Neutrophil (primary cell): ENCODE measurements around the gene RIMBP2.

Experiments
- H3K27ac ChIP-seq: fragments of 200-600 bp; sonication (generic); 2 replicates; pipeline ENCODE4 v1.5.1; 2016; ENCODE audit warnings: mild to moderate bottlenecking, moderate library complexity
- H3K27me3 ChIP-seq: fragments of 200-600 bp; sonication (generic); 2 replicates; pipeline ENCODE4 v1.6.0; 2016; ENCODE audit warnings: mild to moderate bottlenecking
- H3K36me3 ChIP-seq: fragments of 200-600 bp; sonication (generic); 2 replicates; pipeline ENCODE4 v1.5.1; 2017
- H3K4me1 ChIP-seq, 2 experiments: fragments of 200-600 bp in 1 of 2; sonication (generic) in 1 of 2; 1 replicate in 1 of 2; 2 replicates in 1 of 2; pipeline versions ENCODE4 v1.5.1 to v1.6.1; 2013 to 2016; ENCODE audit warnings: low read depth in 1 of 2, low read length in 1 of 2, mild to moderate bottlenecking in 1 of 2, moderate library complexity in 1 of 2; ENCODE audit not compliant: control insufficient read depth in 1 of 2, insufficient read depth in 1 of 2
- H3K4me3 ChIP-seq, 2 experiments: fragments of 200-600 bp in 1 of 2; sonication (generic) in 1 of 2; 1 replicate in 1 of 2; 2 replicates in 1 of 2; pipeline ENCODE4 v1.5.1; 2013 to 2016; ENCODE audit warnings: low read depth in 1 of 2, low read length in 1 of 2, mild to moderate bottlenecking in 1 of 2, moderate library complexity in 1 of 2
- H3K9me3 ChIP-seq: fragments of 200-600 bp; sonication (generic); 2 replicates; pipeline ENCODE4 v1.5.1; 2016
- CTCF ChIP-seq: fragments of 200-600 bp; sonication (generic); IDR thresholded peaks from 2 replicates; pipeline ENCODE4 v1.5.1; 2016; ENCODE audit warnings: antibody characterized with exemption

Gene RIMBP2

GRCh38 chr12:130506844-130507243, 209.3 kb downstream of the RIMBP2 start:
- H3K4me3 ChIP-seq: no peak overlapping the region
- H3K36me3 ChIP-seq: no peaks in the 10 kb centered on the region
- no peak overlapping the region for H3K27ac ChIP-seq
- no peaks in the 10 kb centered on the region for H3K4me1 ChIP-seq
- H3K9me3 ChIP-seq: no peaks in the 10 kb centered on the region
- H3K27me3 ChIP-seq: no peaks in the 10 kb centered on the region
- no peak for TF ChIP-seq CTCF

- Histone ChIP-seq H3K27ac (no peak overlapping the region), H3K9me3 (no peaks in the 10 kb centered on the region)
- TF ChIP-seq CTCF: no peak
Measured at GRCh38 chr12:130504840-130505175, 211.3 kb downstream of the RIMBP2 start.

GRCh38 chr12:130504110-130504839, 211.8 kb downstream of the RIMBP2 start:
- Histone ChIP-seq H3K4me3 (no peak overlapping the region), H3K4me1 (no peaks in the 10 kb centered on the region), H3K27me3 (no peaks in the 10 kb centered on the region), H3K9me3 (no peaks in the 10 kb centered on the region), H3K27ac (no peak overlapping the region), H3K36me3 (no peaks in the 10 kb centered on the region)
- TF ChIP-seq CTCF: no peak

More at GRCh38 chr12:130504840-130505175, 211.3 kb downstream of the RIMBP2 start:
- Histone ChIP-seq H3K4me1 (no peaks in the 10 kb centered on the region), H3K4me3 (no peak overlapping the region), H3K36me3 (no peaks in the 10 kb centered on the region), H3K27me3 (no peaks in the 10 kb centered on the region)

- no peaks in the 10 kb centered on the region for H3K27me3 ChIP-seq
- no peak for TF ChIP-seq CTCF
- no peaks in the 10 kb centered on the region for H3K4me1 ChIP-seq
- no peaks in the 10 kb centered on the region for H3K36me3 ChIP-seq
- no peak overlapping the region for H3K27ac ChIP-seq
- H3K4me3 ChIP-seq: no peak overlapping the region
- H3K9me3 ChIP-seq: no peaks in the 10 kb centered on the region
Measured at GRCh38 chr12:130501821-130502220, 214.3 kb downstream of the RIMBP2 start.

- Histone ChIP-seq H3K4me1 (no peaks in the 10 kb centered on the region), H3K4me3 (no peak overlapping the region), H3K36me3 (no peaks in the 10 kb centered on the region), H3K9me3 (no peaks in the 10 kb centered on the region), H3K27me3 (no peaks in the 10 kb centered on the region), H3K27ac (no peak overlapping the region)
- TF ChIP-seq CTCF: no peak
Measured at GRCh38 chr12:130500835-130501330, 215.2 kb downstream of the RIMBP2 start.
